WTC11 (cell line): ENCODE results near the gene HSDL2. TPM values are rescaled to one million over a fixed set of nuclear protein-coding genes. Genes with fewer than 3 reads are reported as not detected.
A peak's percentile ranks its signal among the peaks of the same experiment; 100 is the strongest.

ENCODE experiments used
- ATAC-seq: fragments of 200-7000 bp; cut with Tn5 transposase; 2 replicates; pipeline ENCODE4 v1.10.0; 2021; ENCODE audit warnings: mild to moderate bottlenecking, moderate library complexity
- CTCF ChIA-PET: fragments of 300-600 bp; sonication (Branson Sonifier 250); formaldehyde crosslinking; loops from one replicate; lab custom pipeline; 2021; ENCODE audit warnings: antibody characterized with exemption; lab: Charles Lee
- POLR2A ChIA-PET: fragments of 350-600 bp; sonication (Branson Sonifier 250); formaldehyde crosslinking; loops from one replicate; lab custom pipeline; 2021; ENCODE audit warnings: antibody characterized with exemption; lab: Charles Lee
- DNase-seq: peaks from one replicate; pipeline ENCODE4 v3.0.0; 2021; ENCODE audit warnings: low spot score
- H3K27ac Mint-ChIP-seq: 2 replicates; pipeline ENCODE4 v1.8.0; 2021; ENCODE audit warnings: mixed read lengths
- H3K27me3 Mint-ChIP-seq: 2 replicates; pipeline ENCODE4 v1.8.0; 2021; ENCODE audit warnings: low read depth, mild to moderate bottlenecking, moderate library complexity, mixed read lengths
- H3K36me3 Mint-ChIP-seq: 2 replicates; pipeline ENCODE4 v1.8.0; 2021; ENCODE audit warnings: mixed read lengths
- H3K4me1 Mint-ChIP-seq: 2 replicates; pipeline ENCODE4 v1.8.0; 2022; ENCODE audit warnings: mixed read lengths
- H3K4me3 Mint-ChIP-seq: 2 replicates; pipeline ENCODE4 v1.8.0; 2021; ENCODE audit warnings: mild to moderate bottlenecking, moderate library complexity, mixed read lengths
- H3K9me3 Mint-ChIP-seq: 2 replicates; pipeline ENCODE4 v1.8.0; 2021; ENCODE audit warnings: mixed read lengths
- CBFB ChIP-seq: sonication (generic); formaldehyde crosslinking; IDR thresholded peaks from 2 replicates; pipeline ENCODE4 v1.8.1; 2022; ENCODE audit warnings: mild to moderate bottlenecking, low read depth, missing genetic modification reagents
- GRHL2 ChIP-seq: fragments of 250-450 bp; sonication (Bioruptor Pico); IDR thresholded peaks from 2 replicates; pipeline ENCODE4 v1.8.0; 2022; ENCODE audit warnings: mild to moderate bottlenecking, moderate library complexity; ENCODE audit not compliant: insufficient replicate concordance, severe bottlenecking
- KAT7 ChIP-seq: sonication (generic); formaldehyde crosslinking; IDR thresholded peaks from 2 replicates; pipeline ENCODE4 v1.8.1; 2023; ENCODE audit warnings: missing genetic modification reagents, mild to moderate bottlenecking, borderline replicate concordance
- RELA ChIP-seq: sonication (generic); formaldehyde crosslinking; IDR thresholded peaks from 2 replicates; pipeline ENCODE4 v1.8.1; 2022; ENCODE audit warnings: missing genetic modification reagents, mild to moderate bottlenecking, borderline replicate concordance
- ZNF121 ChIP-seq: sonication (generic); formaldehyde crosslinking; IDR thresholded peaks from 2 replicates; pipeline ENCODE4 v1.8.0; 2023; ENCODE audit warnings: missing genetic modification reagents
- total RNA-seq: library from RNA; stranded (reverse); gene quantifications from 3 replicates; pipeline ENCODE4 v1.2.3, GENCODE V29; 2021
- TF ChIP-seq, protein P1 (sequence below): sonication (generic); formaldehyde crosslinking; IDR thresholded peaks from 2 replicates; pipeline ENCODE4 v1.8.0; 2022; ENCODE audit warnings: missing genetic modification reagents
- TF ChIP-seq, protein P2 (sequence below): sonication (generic); formaldehyde crosslinking; IDR thresholded peaks from 2 replicates; pipeline ENCODE4 v1.8.0; 2022; ENCODE audit warnings: mild to moderate bottlenecking, missing genetic modification reagents
- TF ChIP-seq, protein P3 (sequence below): fragments of 250-450 bp; sonication (Bioruptor Pico); IDR thresholded peaks from 2 replicates; pipeline ENCODE4 v1.8.0; 2021; ENCODE audit warnings: mild to moderate bottlenecking
- TF ChIP-seq, protein P4 (sequence below): sonication (generic); formaldehyde crosslinking; IDR thresholded peaks from 2 replicates; pipeline ENCODE4 v1.8.0; 2022; ENCODE audit warnings: mild to moderate bottlenecking, missing genetic modification reagents
- TF ChIP-seq, protein P5 (sequence below): fragments of 250-450 bp; sonication (Bioruptor Pico); IDR thresholded peaks from 2 replicates; pipeline ENCODE4 v1.9.0; 2021; ENCODE audit warnings: mild to moderate bottlenecking

HSDL2 gene
- total RNA-seq, 1 experiment from 2014 or later, result 13.8 TPM

DNA sequence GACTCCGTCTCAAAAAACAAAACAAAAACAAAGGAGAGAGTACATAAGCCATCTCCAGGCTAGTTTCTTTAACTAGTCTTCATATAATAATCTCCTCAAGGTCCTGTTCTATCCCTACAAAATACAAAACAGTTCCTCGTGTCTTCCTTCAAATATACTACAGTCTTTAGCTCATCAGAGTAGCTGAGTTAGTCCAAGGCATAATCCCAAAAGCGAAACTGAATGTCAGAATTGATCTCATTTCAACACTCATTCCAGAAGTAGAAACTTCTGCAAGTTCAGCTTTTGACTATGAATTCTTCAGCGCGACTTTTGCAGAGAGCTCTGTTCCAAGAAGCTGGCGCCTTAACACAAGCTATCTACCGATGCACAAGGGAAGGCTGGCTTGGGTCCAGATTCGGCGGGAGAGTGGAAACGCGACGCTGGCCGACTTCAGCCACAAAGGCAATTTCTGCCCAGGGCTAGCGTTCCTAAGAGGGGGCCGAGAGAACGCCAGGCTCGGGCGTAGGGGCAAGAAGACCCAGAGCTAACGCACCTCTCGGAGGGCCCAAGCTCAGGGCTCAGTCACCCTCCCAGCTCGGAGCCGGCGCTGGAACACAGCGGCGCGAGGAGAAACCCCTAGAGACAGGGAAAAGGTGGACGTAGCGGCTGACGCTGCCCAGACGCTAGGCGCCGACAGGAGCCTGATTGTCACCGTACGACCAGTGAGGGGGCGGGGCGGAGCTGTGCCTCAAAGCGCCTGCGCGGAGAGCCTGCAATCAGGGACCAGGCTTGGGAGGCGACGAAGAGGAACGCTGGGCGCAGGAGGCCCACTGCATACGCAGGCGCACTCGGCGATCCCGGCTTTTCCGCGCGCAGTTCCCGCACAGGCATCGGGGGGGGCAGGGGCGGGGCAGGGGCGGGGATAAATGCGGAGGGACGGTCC, 469 bp upstream of the HSDL2 start (continued):
- TF ChIP-seq, protein P1, sequence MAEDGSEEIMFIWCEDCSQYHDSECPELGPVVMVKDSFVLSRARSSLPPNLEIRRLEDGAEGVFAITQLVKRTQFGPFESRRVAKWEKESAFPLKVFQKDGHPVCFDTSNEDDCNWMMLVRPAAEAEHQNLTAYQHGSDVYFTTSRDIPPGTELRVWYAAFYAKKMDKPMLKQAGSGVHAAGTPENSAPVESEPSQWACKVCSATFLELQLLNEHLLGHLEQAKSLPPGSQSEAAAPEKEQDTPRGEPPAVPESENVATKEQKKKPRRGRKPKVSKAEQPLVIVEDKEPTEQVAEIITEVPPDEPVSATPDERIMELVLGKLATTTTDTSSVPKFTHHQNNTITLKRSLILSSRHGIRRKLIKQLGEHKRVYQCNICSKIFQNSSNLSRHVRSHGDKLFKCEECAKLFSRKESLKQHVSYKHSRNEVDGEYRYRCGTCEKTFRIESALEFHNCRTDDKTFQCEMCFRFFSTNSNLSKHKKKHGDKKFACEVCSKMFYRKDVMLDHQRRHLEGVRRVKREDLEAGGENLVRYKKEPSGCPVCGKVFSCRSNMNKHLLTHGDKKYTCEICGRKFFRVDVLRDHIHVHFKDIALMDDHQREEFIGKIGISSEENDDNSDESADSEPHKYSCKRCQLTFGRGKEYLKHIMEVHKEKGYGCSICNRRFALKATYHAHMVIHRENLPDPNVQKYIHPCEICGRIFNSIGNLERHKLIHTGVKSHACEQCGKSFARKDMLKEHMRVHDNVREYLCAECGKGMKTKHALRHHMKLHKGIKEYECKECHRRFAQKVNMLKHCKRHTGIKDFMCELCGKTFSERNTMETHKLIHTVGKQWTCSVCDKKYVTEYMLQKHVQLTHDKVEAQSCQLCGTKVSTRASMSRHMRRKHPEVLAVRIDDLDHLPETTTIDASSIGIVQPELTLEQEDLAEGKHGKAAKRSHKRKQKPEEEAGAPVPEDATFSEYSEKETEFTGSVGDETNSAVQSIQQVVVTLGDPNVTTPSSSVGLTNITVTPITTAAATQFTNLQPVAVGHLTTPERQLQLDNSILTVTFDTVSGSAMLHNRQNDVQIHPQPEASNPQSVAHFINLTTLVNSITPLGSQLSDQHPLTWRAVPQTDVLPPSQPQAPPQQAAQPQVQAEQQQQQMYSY (CRISPR knock-in tag), result no peak
- TF ChIP-seq, protein P2, sequence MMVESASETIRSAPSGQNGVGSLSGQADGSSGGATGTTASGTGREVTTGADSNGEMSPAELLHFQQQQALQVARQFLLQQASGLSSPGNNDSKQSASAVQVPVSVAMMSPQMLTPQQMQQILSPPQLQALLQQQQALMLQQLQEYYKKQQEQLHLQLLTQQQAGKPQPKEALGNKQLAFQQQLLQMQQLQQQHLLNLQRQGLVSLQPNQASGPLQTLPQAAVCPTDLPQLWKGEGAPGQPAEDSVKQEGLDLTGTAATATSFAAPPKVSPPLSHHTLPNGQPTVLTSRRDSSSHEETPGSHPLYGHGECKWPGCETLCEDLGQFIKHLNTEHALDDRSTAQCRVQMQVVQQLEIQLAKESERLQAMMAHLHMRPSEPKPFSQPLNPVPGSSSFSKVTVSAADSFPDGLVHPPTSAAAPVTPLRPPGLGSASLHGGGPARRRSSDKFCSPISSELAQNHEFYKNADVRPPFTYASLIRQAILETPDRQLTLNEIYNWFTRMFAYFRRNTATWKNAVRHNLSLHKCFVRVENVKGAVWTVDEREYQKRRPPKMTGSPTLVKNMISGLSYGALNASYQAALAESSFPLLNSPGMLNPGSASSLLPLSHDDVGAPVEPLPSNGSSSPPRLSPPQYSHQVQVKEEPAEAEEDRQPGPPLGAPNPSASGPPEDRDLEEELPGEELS (CRISPR knock-in tag), result peak; percentile 56; the same call in 1 of the 2 replicates
- TF ChIP-seq KAT7, result no peak

DNA sequence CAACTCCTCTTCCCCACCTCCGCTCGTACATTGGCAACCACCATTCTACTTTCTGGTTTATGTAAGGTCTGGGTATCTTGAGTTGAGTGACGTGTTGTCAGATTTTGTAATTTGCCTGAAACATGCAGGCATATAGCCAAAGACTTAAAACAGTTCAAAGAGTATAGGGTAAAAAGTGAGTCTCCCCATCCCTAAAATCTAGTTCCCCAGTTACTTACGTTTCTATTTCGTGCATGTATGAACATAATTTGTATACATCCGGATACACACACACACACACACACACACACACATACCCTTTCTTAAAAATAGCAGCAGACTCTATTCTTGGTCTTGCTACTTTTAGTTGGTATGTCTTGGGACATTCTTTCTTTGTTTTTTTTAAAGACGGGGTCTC, 915 bp downstream of the HSDL2 start:
- ChIA-PET CTCF (interaction anchor here (2.8 kb wide), 1 partner anchor 283 kb away, joined by 10 read pairs; no protein-coding TSS in a partner anchor), POLR2A (interaction anchor here (1.6 kb wide), 1 partner anchor 23 kb away, joined by 6 read pairs; no protein-coding TSS in a partner anchor)
- Mint-ChIP-seq H3K36me3 (no peaks in the 10 kb centered on the region), H3K4me3 (peak overlapping the region; percentile 90), H3K9me3 (0 out of 2 replicates have a peak, but pooled peaks cover 3% of the 10 kb centered on the region), H3K27me3 (no peaks in the 10 kb centered on the region), H3K27ac (peak overlapping the region; percentile 89), H3K4me1 (peaks cover 29% of the 10 kb centered on the region)
- TF ChIP-seq, protein P3, sequence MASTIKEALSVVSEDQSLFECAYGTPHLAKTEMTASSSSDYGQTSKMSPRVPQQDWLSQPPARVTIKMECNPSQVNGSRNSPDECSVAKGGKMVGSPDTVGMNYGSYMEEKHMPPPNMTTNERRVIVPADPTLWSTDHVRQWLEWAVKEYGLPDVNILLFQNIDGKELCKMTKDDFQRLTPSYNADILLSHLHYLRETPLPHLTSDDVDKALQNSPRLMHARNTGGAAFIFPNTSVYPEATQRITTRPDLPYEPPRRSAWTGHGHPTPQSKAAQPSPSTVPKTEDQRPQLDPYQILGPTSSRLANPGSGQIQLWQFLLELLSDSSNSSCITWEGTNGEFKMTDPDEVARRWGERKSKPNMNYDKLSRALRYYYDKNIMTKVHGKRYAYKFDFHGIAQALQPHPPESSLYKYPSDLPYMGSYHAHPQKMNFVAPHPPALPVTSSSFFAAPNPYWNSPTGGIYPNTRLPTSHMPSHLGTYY (CRISPR knock-in tag), result no peak
- TF ChIP-seq GRHL2 (CRISPR knock-in tag), result no peak
- DNase-seq (no peak), ATAC-seq (no peak)

DNA sequence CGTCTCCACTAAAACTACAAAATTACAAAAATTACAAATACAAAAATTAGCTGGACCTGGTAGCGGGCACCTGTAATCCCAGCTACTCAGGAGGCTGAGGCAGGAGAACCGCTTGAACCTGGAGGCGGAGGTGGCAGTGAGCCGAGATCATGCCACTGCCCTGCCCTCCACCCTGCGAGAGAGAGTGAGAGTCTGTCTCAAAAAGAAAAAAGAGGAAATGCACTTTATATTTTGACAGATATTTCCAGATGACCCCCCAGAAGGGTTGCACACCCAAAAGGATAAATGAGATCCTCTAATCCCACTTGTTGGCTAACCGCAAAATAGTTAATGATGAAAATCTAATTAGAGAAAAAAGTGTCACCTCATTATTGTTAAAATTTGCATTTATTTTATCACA, 2.2 kb downstream of the HSDL2 start:
- POLR2A ChIA-PET, result no interaction called here
- no peaks in the 10 kb centered on the region for H3K36me3 Mint-ChIP-seq
- TF ChIP-seq, protein P4, sequence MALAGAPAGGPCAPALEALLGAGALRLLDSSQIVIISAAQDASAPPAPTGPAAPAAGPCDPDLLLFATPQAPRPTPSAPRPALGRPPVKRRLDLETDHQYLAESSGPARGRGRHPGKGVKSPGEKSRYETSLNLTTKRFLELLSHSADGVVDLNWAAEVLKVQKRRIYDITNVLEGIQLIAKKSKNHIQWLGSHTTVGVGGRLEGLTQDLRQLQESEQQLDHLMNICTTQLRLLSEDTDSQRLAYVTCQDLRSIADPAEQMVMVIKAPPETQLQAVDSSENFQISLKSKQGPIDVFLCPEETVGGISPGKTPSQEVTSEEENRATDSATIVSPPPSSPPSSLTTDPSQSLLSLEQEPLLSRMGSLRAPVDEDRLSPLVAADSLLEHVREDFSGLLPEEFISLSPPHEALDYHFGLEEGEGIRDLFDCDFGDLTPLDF (CRISPR knock-in tag), result no peak
- no peak overlapping the region for H3K4me3 Mint-ChIP-seq
- ATAC-seq (no peak), DNase-seq (no peak)
- peaks cover 26% of the 10 kb centered on the region for H3K4me1 Mint-ChIP-seq
- H3K27ac Mint-ChIP-seq, result no peak overlapping the region
- no peaks in the 10 kb centered on the region for H3K27me3 Mint-ChIP-seq
- CTCF ChIA-PET, result interaction anchor here (0.6 kb wide), 1 partner anchor 1087 kb away, joined by 5 read pairs; no protein-coding TSS in a partner anchor
- H3K9me3 Mint-ChIP-seq, result no peaks in the 10 kb centered on the region

DNA sequence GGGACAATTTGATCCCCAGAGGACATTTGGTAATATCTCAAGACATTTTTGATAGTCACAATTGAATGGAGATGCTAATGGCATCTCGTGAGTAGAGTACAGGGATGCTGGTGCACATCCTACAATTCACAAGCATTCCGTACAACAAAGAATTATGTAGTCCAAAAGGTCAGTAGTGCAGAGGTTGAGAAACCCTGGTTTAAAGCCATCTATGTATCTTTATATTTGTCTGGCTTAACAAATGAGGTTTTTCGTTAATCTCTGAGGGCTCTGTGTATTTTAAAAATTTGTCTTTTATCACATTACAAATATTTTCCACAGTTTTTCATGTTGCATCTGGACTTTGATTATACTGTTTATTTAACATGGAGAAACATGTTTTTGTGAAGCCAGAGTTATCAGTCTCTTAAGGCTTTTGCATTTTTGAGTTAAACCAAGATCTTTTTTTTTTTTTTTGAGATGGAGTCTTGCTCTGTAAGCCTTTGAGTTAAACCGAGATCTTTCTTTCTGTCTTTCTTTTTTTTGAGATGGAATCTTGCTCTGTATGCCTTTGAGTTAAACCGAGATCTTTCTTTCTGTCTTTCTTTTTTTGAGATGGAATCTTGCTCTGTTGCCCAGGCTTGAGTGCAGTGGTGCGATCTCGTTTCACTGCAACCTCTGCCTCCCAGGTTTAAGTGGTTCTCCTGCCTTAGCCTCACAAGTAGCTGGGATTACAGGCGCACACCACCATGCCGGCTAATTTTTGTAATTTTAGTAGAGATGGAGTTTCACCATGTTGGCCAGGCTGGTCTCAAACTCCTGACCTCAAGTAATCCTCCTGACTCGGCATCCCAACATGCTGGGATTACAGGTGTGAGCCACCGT, 2.8 kb downstream of the HSDL2 start:
- DNase-seq, result no peak
- TF ChIP-seq, protein P5, sequence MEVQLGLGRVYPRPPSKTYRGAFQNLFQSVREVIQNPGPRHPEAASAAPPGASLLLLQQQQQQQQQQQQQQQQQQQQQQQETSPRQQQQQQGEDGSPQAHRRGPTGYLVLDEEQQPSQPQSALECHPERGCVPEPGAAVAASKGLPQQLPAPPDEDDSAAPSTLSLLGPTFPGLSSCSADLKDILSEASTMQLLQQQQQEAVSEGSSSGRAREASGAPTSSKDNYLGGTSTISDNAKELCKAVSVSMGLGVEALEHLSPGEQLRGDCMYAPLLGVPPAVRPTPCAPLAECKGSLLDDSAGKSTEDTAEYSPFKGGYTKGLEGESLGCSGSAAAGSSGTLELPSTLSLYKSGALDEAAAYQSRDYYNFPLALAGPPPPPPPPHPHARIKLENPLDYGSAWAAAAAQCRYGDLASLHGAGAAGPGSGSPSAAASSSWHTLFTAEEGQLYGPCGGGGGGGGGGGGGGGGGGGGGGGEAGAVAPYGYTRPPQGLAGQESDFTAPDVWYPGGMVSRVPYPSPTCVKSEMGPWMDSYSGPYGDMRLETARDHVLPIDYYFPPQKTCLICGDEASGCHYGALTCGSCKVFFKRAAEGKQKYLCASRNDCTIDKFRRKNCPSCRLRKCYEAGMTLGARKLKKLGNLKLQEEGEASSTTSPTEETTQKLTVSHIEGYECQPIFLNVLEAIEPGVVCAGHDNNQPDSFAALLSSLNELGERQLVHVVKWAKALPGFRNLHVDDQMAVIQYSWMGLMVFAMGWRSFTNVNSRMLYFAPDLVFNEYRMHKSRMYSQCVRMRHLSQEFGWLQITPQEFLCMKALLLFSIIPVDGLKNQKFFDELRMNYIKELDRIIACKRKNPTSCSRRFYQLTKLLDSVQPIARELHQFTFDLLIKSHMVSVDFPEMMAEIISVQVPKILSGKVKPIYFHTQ (CRISPR knock-in tag), result no peak
- no peak for TF ChIP-seq CBFB (CRISPR knock-in tag)
- no peak for TF ChIP-seq ZNF121 (CRISPR knock-in tag)
- TF ChIP-seq RELA (CRISPR knock-in tag), result no peak
- TF ChIP-seq, all 79 proteins: peak for 0
- Mint-ChIP-seq H3K4me3 (no peak overlapping the region), H3K36me3 (no peaks in the 10 kb centered on the region), H3K27ac (no peak overlapping the region), H3K4me1 (peaks cover 20% of the 10 kb centered on the region), H3K9me3 (no peaks in the 10 kb centered on the region), H3K27me3 (no peaks in the 10 kb centered on the region)
- ChIA-PET POLR2A (no interaction called here), CTCF (interaction anchor here (1.1 kb wide), 1 partner anchor 49 kb away, joined by 4 read pairs; the partner anchor contains the start of gene PTBP3)
- no peak for ATAC-seq
